CD4-positive, alpha-beta T cell treated with Interleukin-2 at 100 ng/mL for 4 hours (primary cell): ENCODE measurements around the gene NOVA1.
"Not testable (repeated sequence)": the region's sequence is repeated elsewhere in the genome, so short reads cannot be mapped to it uniquely, and the experiment has no call there.

Source experiments
- DNase-seq: peaks from one replicate; pipeline ENCODE4 v3.0.0-alpha.2; 2020; ENCODE audit warnings: low spot score

The NOVA1 gene

GRCh38 chr14:26597589-26598080, at the start of gene NOVA1:
NOVA1 (minus strand) TSS chr14:26598033; CDS start chr14:26597436, 597 bp downstream.
- no peak for DNase-seq

GRCh38 chr14:26645057-26645456, 47.2 kb upstream of the NOVA1 start:
- not testable (repeated sequence) for DNase-seq

- DNase-seq = no peak
Measured at GRCh38 chr14:26636561-26636960, 38.7 kb upstream of the NOVA1 start.

- DNase-seq = not testable (repeated sequence)
Measured at GRCh38 chr14:26634946-26635345, 37.1 kb upstream of the NOVA1 start.

GRCh38 chr14:26626256-26626655, 28.4 kb upstream of the NOVA1 start:
- no peak for DNase-seq

GRCh38 chr14:26622611-26623010, 24.8 kb upstream of the NOVA1 start:
- DNase-seq = no peak

GRCh38 chr14:26621807-26622560, 24.2 kb upstream of the NOVA1 start:
- no peak for DNase-seq

GRCh38 chr14:26621364-26621763, 23.5 kb upstream of the NOVA1 start:
- DNase-seq = no peak

- no peak for DNase-seq
Measured at GRCh38 chr14:26611259-26611658, 13.4 kb upstream of the NOVA1 start.

GRCh38 chr14:26606729-26607312, 9.0 kb upstream of the NOVA1 start:
- no peak for DNase-seq

GRCh38 chr14:26605602-26606001, 7.8 kb upstream of the NOVA1 start:
- DNase-seq = no peak

- no peak for DNase-seq
Measured at GRCh38 chr14:26602902-26603301, 5.1 kb upstream of the NOVA1 start.

GRCh38 chr14:26601856-26602255, 4.0 kb upstream of the NOVA1 start:
- DNase-seq = no peak

GRCh38 chr14:26599291-26599690, 1.5 kb upstream of the NOVA1 start:
- no peak for DNase-seq

GRCh38 chr14:26598672-26599131, 869 bp upstream of the NOVA1 start:
- DNase-seq = no peak

GRCh38 chr14:26598081-26598671, 343 bp upstream of the NOVA1 start:
- no peak for DNase-seq

- no peak for DNase-seq
Measured at GRCh38 chr14:26597071-26597588, 703 bp downstream of the NOVA1 start.

GRCh38 chr14:26596543-26597061, 1.2 kb downstream of the NOVA1 start:
- no peak for DNase-seq

- no peak for DNase-seq
Measured at GRCh38 chr14:26595926-26596542, 1.8 kb downstream of the NOVA1 start.

GRCh38 chr14:26594756-26595545, 2.9 kb downstream of the NOVA1 start:
- no peak for DNase-seq

GRCh38 chr14:26594148-26594547, 3.7 kb downstream of the NOVA1 start:
- no peak for DNase-seq
